Fibroblast of pulmonary artery (primary cell): Measurements from ENCODE around the gene ZBTB49.
"Not testable (repeated sequence)": the region's sequence is repeated elsewhere in the genome, so short reads cannot be mapped to it uniquely, and the experiment has no call there.

Experiments used
- DNase-seq: peaks from one replicate; pipeline ENCODE4 v3.0.0-alpha.2; 2010; ENCODE audit warnings: low read depth
- H3K4me3 ChIP-seq: replicated peaks from 2 replicates; pipeline ENCODE4 v1.5.1; 2011; ENCODE audit warnings: low read depth, mild to moderate bottlenecking, control low read depth, low read length, moderate library complexity
- TF ChIP-seq, protein P1 (sequence below): IDR thresholded peaks from 2 replicates; pipeline ENCODE4 v1.5.1; 2011; ENCODE audit warnings: mild to moderate bottlenecking, control low read depth, low read length, inconsistent platforms; ENCODE audit errors: missing control alignments

Gene ZBTB49

DNA sequence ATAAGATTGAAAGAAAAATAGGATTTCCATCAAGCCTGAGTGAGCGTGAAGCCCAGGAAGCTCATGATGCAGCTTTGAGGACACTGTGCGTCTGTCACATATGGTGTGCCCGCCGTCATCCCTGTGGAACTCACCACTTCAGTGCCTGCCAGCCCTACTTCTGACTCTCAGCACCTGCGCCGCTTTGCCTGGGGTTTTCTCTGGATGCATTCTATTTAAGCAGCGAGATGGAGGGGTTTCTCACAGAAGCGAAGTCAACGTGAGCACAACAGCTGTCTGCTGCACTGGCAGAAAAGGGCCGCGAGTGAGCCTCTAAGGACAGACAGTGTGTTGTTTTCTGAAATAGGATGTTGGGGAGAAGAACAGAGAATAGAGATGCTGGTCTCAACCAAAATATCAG lies 35.9 kb upstream of the ZBTB49 start:
- no peak overlapping the region for H3K4me3 ChIP-seq
- no peak for DNase-seq
- TF ChIP-seq, protein P1, sequence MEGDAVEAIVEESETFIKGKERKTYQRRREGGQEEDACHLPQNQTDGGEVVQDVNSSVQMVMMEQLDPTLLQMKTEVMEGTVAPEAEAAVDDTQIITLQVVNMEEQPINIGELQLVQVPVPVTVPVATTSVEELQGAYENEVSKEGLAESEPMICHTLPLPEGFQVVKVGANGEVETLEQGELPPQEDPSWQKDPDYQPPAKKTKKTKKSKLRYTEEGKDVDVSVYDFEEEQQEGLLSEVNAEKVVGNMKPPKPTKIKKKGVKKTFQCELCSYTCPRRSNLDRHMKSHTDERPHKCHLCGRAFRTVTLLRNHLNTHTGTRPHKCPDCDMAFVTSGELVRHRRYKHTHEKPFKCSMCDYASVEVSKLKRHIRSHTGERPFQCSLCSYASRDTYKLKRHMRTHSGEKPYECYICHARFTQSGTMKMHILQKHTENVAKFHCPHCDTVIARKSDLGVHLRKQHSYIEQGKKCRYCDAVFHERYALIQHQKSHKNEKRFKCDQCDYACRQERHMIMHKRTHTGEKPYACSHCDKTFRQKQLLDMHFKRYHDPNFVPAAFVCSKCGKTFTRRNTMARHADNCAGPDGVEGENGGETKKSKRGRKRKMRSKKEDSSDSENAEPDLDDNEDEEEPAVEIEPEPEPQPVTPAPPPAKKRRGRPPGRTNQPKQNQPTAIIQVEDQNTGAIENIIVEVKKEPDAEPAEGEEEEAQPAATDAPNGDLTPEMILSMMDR: no peak

DNA sequence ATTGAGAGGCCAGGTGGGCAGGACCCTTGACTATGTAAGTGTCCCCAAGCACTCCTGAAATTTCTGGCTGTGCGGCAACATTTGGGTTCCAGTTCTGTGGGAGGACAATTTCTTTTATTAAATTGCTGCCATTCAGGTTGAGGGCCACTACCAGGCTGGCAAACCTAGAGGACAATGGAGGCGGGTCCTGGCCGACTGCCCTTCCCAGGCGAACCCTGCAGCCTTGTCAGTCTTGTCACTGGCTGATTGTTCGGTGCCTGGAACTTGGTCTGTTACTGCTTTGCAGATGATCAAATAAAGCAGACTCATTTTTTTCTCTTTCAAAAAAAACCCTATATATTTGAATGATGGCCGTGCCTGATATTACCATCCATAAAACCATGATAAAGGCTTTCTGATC lies 35.4 kb upstream of the ZBTB49 start:
- TF ChIP-seq, protein P1: no peak
- no peak overlapping the region for H3K4me3 ChIP-seq
- DNase-seq: no peak

DNA sequence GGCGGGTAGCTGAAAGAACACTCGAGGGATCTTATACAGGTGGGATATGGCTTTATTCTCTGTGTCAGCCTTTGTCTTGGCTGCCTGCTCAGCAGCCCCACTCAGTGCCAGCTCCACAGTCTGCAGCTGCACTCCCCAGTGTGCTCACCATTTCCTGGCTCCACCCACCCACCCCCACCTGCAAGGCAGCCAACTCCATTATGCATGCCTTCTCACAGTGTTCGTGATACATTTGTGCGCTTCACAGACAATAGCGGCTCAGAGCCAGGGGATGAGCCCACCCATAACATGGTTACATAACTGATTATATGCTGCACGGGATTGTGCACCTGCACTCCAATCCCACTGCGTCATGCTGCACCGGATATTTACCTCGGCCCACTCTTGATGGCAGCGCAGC lies 33.3 kb upstream of the ZBTB49 start:
- no peak overlapping the region for H3K4me3 ChIP-seq
- TF ChIP-seq, protein P1: no peak
- DNase-seq: no peak

DNA sequence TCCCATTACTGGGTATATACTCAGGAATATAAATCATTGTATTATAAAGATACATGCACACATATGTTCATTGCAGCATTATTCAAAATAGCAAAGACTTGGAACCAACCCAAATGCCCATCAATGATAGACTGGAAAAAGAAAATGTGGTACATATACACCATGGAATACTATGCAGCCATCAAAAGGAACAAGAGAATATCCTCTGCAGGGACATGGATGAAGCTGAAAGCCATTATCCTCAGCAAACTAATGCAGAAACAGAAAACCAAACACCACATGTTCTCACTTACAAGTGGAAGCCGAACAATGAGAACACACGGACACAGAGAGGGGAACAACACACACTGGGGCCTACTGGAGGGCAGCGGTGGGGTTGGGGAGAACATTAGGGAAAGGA lies 32.3 kb upstream of the ZBTB49 start:
- DNase-seq: not testable (repeated sequence)

DNA sequence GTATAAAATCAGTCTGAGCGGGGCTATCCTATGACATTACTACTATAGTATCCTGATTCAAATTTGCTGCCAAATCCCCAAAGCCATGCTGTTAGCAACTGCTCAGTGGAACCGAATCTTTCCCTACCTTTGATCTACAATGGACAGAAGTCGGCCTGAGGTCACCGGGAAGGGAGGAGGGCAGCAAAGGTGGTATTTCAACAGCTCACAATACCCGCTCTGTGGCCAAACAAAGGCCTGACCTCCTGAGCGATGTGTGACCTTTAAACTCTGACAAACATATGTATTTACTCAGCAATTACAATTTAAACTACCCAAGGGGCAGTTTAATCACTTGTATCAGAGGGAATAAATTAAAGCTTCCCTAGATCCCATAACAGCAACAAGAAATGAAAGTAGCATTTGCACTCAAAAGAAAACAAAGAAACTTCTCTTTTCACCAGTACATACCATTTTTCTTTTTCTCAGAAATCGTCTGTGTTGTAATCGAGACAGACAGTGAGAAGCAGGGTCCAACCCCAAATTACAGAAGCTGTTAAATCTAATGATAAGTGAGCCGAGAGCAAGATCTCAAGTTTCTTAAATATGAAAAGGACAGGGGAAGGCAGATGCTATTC lies 30.5 kb upstream of the ZBTB49 start:
- TF ChIP-seq, protein P1: no peak
- no peak overlapping the region for H3K4me3 ChIP-seq
- DNase-seq: no peak

More for the DNA sequence above, 32.3 kb upstream of the ZBTB49 start:
- not testable (repeated sequence) for H3K4me3 ChIP-seq

DNA sequence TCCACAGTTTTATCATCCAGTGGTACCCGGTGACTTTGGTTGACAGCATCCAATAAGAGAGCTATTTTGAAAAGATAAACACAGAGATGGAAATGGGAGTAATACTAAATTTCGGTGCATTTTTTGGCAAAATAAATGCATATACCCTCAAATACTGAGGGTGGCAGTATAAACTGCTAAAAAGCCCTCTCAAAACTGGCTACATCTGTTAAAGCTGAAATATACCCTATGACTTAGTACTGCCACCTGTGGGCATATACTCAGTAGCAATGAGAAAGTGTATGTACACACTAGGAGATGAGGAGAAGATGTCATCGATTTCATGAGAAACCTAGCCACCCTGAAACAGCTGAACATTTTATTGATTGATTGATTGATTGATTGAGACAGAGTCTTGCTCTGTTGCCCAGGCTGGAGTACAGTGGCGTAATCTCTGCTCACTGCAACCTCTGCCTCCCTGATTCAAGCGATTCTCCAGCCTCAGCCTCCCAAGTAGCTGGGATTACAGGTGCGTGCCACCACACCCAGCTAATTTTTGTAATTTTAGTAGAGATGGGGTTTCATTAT lies 29.8 kb upstream of the ZBTB49 start:
- no peak overlapping the region for H3K4me3 ChIP-seq
- TF ChIP-seq, protein P1: peak; percentile 73
- DNase-seq: peak; percentile 89

DNA sequence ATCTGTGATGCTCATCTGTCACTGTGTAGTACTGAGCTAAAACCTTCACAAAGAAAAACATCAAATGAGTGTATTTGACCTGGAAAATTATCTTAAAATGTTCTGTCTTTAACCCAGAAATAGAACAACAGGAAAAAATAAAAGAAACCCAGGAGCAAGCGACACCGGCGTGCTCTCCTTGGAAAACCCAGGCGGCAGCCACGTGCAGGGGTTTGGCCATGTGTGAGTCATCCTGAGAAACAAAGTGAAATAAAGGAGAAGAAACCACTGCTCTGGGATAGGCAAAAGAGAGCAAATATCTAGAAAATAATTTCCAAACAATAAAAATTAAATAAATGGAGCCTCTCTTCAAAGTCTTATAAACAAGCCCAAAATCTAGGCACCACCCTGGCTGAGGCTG lies 22.1 kb upstream of the ZBTB49 start:
- peak; percentile 24 for DNase-seq
- H3K4me3 ChIP-seq: no peak overlapping the region
- TF ChIP-seq, protein P1: no peak
